ENCODE results near the gene BLOC1S1. TPM values are rescaled to one million over a fixed set of nuclear protein-coding genes. Genes with fewer than 3 reads are reported as not detected.

Gene BLOC1S1
- total RNA-seq, 2 experiments from 2014 or later: 139 to 152 TPM

DNA sequence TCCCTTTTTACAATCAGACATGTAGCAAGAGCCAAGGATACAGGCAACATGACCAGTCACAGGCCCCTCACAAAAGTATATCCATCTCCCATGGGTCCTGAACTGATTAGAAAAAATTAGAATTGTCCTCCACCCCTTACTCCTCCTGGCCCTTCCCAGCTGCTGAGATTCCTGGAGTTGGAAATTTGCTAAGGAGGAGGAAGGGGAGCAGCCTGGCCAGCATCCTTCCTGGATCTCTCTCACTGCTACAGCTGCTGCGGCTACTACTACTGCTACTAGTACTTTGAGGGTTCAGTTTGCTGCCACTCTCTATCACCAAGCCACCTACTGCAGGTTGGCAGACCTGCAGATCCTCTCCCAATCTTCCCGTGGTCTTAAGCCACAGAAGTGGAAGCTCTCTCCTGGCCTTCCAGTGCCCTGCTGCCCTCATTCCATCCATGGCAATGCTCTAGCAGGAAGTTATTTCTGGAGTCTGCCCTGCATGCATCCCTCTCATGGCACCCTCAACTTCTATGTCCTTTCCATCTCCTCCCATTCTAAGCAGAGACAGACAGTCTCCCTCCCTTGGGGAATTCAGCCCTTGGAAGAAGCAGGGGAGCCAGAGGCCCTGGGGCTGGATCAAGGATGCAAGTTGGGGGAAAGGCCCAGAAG is 9.2 kb upstream of the BLOC1S1 start:
- DNase-seq (ENCODE audit: low spot score): no peak
- H3K27ac ChIP-seq (ENCODE audit: low read depth, low read length, poor library complexity, severe bottlenecking): no peak overlapping the region
- no peak overlapping the region for H2AFZ ChIP-seq (ENCODE audit: low read length)
- H3K9me2 ChIP-seq (ENCODE audit: insufficient read depth, low read length): no peaks in the 10 kb centered on the region
- ChIA-PET POLR2A (interaction anchor here (0.5 to 1.9 kb wide), 3 partner anchors 9 to 165 kb away, joined by 3 to 7 read pairs (median 3); partner anchors contain the start of gene BLOC1S1), CTCF (ENCODE audit: unreplicated experiment) (interaction anchor here (0.9 to 1.4 kb wide), 3 partner anchors 9 to 33 kb away, joined by 3 to 5 read pairs (median 5); partner anchors contain the start of gene BLOC1S1)
- intact Hi-C loops (cut with micrococcal nuclease; ENCODE audit: unreplicated experiment): no loop called here
- TF ChIP-seq, protein P1, sequence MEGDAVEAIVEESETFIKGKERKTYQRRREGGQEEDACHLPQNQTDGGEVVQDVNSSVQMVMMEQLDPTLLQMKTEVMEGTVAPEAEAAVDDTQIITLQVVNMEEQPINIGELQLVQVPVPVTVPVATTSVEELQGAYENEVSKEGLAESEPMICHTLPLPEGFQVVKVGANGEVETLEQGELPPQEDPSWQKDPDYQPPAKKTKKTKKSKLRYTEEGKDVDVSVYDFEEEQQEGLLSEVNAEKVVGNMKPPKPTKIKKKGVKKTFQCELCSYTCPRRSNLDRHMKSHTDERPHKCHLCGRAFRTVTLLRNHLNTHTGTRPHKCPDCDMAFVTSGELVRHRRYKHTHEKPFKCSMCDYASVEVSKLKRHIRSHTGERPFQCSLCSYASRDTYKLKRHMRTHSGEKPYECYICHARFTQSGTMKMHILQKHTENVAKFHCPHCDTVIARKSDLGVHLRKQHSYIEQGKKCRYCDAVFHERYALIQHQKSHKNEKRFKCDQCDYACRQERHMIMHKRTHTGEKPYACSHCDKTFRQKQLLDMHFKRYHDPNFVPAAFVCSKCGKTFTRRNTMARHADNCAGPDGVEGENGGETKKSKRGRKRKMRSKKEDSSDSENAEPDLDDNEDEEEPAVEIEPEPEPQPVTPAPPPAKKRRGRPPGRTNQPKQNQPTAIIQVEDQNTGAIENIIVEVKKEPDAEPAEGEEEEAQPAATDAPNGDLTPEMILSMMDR (conservative IDR thresholded peaks at IDR 0.05; ENCODE audit: low read length): no peak
- TF ChIP-seq EZH2phosphoT487 (IDR thresholded peaks at IDR 0.05; ENCODE audit: borderline replicate concordance, low read depth, low read length): no peak
- H3K9me3 ChIP-seq (ENCODE audit: low read length): no peaks in the 10 kb centered on the region
- H3K4me1 ChIP-seq (ENCODE audit: insufficient read depth, low read length, poor library complexity, severe bottlenecking): peaks cover 19% of the 10 kb centered on the region
- no peaks in the 10 kb centered on the region for H3K79me2 ChIP-seq (ENCODE audit: insufficient read depth, low read depth, low read length)
- no peaks in the 10 kb centered on the region for H4K20me1 ChIP-seq (ENCODE audit: insufficient read depth, low read length)
- no peaks in the 10 kb centered on the region for H3K36me3 ChIP-seq (ENCODE audit: insufficient read depth, low read length)
- H3K4me3 ChIP-seq (ENCODE audit: low read depth, low read length, poor library complexity, severe bottlenecking): no peak overlapping the region
- no TSS peak for BruUV-seq (replicated peaks)
- H3K4me2 ChIP-seq (ENCODE audit: low read length): no peak overlapping the region

DNA sequence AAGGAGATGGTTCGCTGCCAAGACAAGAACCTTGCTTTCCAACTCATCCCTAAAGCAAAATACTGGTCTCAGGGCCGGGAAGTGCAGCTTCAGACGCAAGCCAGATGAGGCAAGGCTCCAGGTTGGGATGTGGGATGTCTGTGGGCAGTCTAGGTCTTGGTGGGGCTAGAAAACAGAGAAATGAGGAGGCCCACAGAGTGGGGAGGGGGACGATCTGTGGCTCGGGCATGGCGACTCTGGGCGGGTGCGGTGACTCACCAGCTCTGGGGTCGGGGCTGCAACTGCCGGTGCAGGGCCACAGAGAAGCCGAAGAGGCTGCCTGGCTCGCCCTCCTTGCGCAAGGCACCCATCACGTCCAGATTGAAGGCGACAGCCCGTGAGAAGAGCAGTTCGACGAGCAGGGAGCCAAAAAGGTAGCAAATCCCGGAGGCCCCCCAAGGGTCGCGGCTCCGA is 8.6 kb upstream of the BLOC1S1 start:
- BruUV-seq (replicated peaks): no TSS peak
- no peak for TF ChIP-seq EZH2phosphoT487 (IDR thresholded peaks at IDR 0.05; ENCODE audit: borderline replicate concordance, low read depth, low read length)
- TF ChIP-seq, protein P1 (conservative IDR thresholded peaks at IDR 0.05; ENCODE audit: low read length): no peak
- ChIA-PET POLR2A (interaction anchor here (1.4 to 1.9 kb wide), 2 partner anchors 9 to 33 kb away, joined by 3 to 7 read pairs; partner anchors contain the start of gene BLOC1S1), CTCF (ENCODE audit: unreplicated experiment) (no interaction called here)
- Histone ChIP-seq H3K4me3 (ENCODE audit: low read depth, low read length, poor library complexity, severe bottlenecking) (no peak overlapping the region), H3K36me3 (ENCODE audit: insufficient read depth, low read length) (no peaks in the 10 kb centered on the region), H3K9me3 (ENCODE audit: low read length) (no peaks in the 10 kb centered on the region), H3K9me2 (ENCODE audit: insufficient read depth, low read length) (no peaks in the 10 kb centered on the region), H2AFZ (ENCODE audit: low read length) (no peak overlapping the region), H3K4me1 (ENCODE audit: insufficient read depth, low read length, poor library complexity, severe bottlenecking) (peaks cover 19% of the 10 kb centered on the region), H3K79me2 (ENCODE audit: insufficient read depth, low read depth, low read length) (no peaks in the 10 kb centered on the region), H3K27ac (ENCODE audit: low read depth, low read length, poor library complexity, severe bottlenecking) (no peak overlapping the region), H3K4me2 (ENCODE audit: low read length) (no peak overlapping the region), H4K20me1 (ENCODE audit: insufficient read depth, low read length) (no peaks in the 10 kb centered on the region)
- intact Hi-C loops (cut with micrococcal nuclease; ENCODE audit: unreplicated experiment): no loop called here
- DNase-seq (ENCODE audit: low spot score): no peak

All from OCI-LY7 (cell line).